HEK293 (cell line): ENCODE measurements around the gene SSBP2.

Experiments
- CTCF ChIA-PET: fragments of 350-600 bp; formaldehyde crosslinking; extraction: SDS; loops from one replicate; lab custom pipeline; 2021; ENCODE audit warnings: antibody characterized with exemption; lab: Yijun Ruan, JAX
- POLR2A ChIA-PET: fragments of 300-600 bp; formaldehyde crosslinking; extraction: SDS; loops from one replicate; lab custom pipeline; 2020; ENCODE audit warnings: antibody characterized with exemption, inconsistent platforms; lab: Yijun Ruan, JAX
- H3K27ac ChIP-seq: fragments of 200-500 bp; sonication (Bioruptor generic); 2 replicates; pipeline ENCODE4 v1.5.1; 2014; ENCODE audit warnings: low read depth, low read length, control low read depth, inconsistent platforms; ENCODE audit errors: extremely low read depth
- H3K36me3 ChIP-seq, 2 experiments: fragments of 200-500 bp in 1 of 2; sonication (Bioruptor generic) in 1 of 2; 1 replicate in 1 of 2; 2 replicates in 1 of 2; pipeline ENCODE4 v1.5.1; 2014 to 2017; ENCODE audit warnings: inconsistent platforms in 2 of 2, low read length in 2 of 2; ENCODE audit not compliant: control insufficient read depth in 2 of 2, insufficient read depth in 1 of 2
- H3K4me1 ChIP-seq: fragments of 200-500 bp; sonication (Bioruptor generic); 2 replicates; pipeline ENCODE4 v1.5.1; 2014; ENCODE audit warnings: mild to moderate bottlenecking, low read length, inconsistent platforms; ENCODE audit not compliant: control insufficient read depth, insufficient read depth
- H3K4me3 ChIP-seq: 2 replicates; pipeline ENCODE4 v1.5.1; 2011; ENCODE audit warnings: low read depth, mild to moderate bottlenecking, control low read depth, low read length, moderate library complexity
- H3K9me3 ChIP-seq: fragments of 200-500 bp; sonication (Bioruptor generic); 2 replicates; pipeline ENCODE4 v1.5.1; 2014; ENCODE audit warnings: low read depth, low read length, inconsistent platforms; ENCODE audit not compliant: control insufficient read depth, insufficient read depth
- EGR2 ChIP-seq: fragments of 450-650 bp; formaldehyde crosslinking; IDR thresholded peaks from 2 replicates; pipeline ENCODE4 v1.5.1; 2016; ENCODE audit warnings: low read depth, missing biosample characterization, missing genetic modification characterization
- GLIS2 ChIP-seq: fragments of 450-650 bp; formaldehyde crosslinking; IDR thresholded peaks from 2 replicates; pipeline ENCODE4 v1.5.1; 2016; ENCODE audit warnings: missing biosample characterization, missing genetic modification characterization
- IKZF3 ChIP-seq: fragments of 450-650 bp; IDR thresholded peaks from 2 replicates; pipeline ENCODE4 v1.5.0; 2018; ENCODE audit warnings: missing biosample characterization, mild to moderate bottlenecking, missing genetic modification characterization, moderate library complexity
- MEIS1 ChIP-seq: sonication (generic); formaldehyde crosslinking; IDR thresholded peaks from 2 replicates; pipeline ENCODE4 v1.8.1; 2022; ENCODE audit warnings: missing genetic modification reagents, mild to moderate bottlenecking, borderline replicate concordance
- ZBTB7A ChIP-seq: fragments of 450-650 bp; formaldehyde crosslinking; IDR thresholded peaks from 2 replicates; pipeline ENCODE4 v1.5.1; 2016; ENCODE audit warnings: low read depth, missing biosample characterization, missing genetic modification characterization
- ZFHX2 ChIP-seq: fragments of 450-650 bp; formaldehyde crosslinking; conservative IDR thresholded peaks from 2 replicates; pipeline ENCODE4 v1.5.1; 2016; ENCODE audit warnings: missing biosample characterization, missing genetic modification characterization
- ZNF132 ChIP-seq: fragments of 450-650 bp; formaldehyde crosslinking; IDR thresholded peaks from 2 replicates; pipeline ENCODE4 v1.5.1; 2017; ENCODE audit warnings: missing biosample characterization, missing genetic modification characterization, borderline replicate concordance
- ZNF155 ChIP-seq: fragments of 450-650 bp; formaldehyde crosslinking; IDR thresholded peaks from 2 replicates; pipeline ENCODE4 v1.5.1; 2016; ENCODE audit warnings: missing biosample characterization, missing genetic modification characterization
- ZNF157 ChIP-seq: fragments of 450-650 bp; formaldehyde crosslinking; IDR thresholded peaks from 2 replicates; pipeline ENCODE4 v1.5.1; 2016; ENCODE audit warnings: missing biosample characterization, missing genetic modification characterization
- ZNF169 ChIP-seq: fragments of 450-650 bp; formaldehyde crosslinking; IDR thresholded peaks from 2 replicates; pipeline ENCODE4 v1.5.1; 2016; ENCODE audit warnings: missing biosample characterization, missing genetic modification characterization
- ZNF184 ChIP-seq: fragments of 450-650 bp; IDR thresholded peaks from 2 replicates; pipeline ENCODE4 v1.5.1; 2018; ENCODE audit warnings: missing biosample characterization, mild to moderate bottlenecking, missing genetic modification characterization
- ZNF202 ChIP-seq: fragments of 450-650 bp; formaldehyde crosslinking; IDR thresholded peaks from 2 replicates; pipeline ENCODE4 v1.5.1; 2016; ENCODE audit warnings: missing biosample characterization, missing genetic modification characterization, borderline replicate concordance
- ZNF211 ChIP-seq: fragments of 450-650 bp; formaldehyde crosslinking; IDR thresholded peaks from 2 replicates; pipeline ENCODE4 v1.5.1; 2016; ENCODE audit warnings: low read depth, missing biosample characterization, missing genetic modification characterization
- ZNF221 ChIP-seq: fragments of 450-650 bp; formaldehyde crosslinking; IDR thresholded peaks from 2 replicates; pipeline ENCODE4 v1.5.1; 2017; ENCODE audit warnings: missing biosample characterization, missing genetic modification characterization, borderline replicate concordance
- ZNF416 ChIP-seq: fragments of 450-650 bp; formaldehyde crosslinking; IDR thresholded peaks from 2 replicates; pipeline ENCODE4 v1.5.1; 2016; ENCODE audit warnings: missing biosample characterization, missing genetic modification characterization
- ZNF423 ChIP-seq: fragments of 450-650 bp; formaldehyde crosslinking; IDR thresholded peaks from 2 replicates; pipeline ENCODE4 v1.5.1; 2016; ENCODE audit warnings: missing biosample characterization, missing genetic modification characterization
- ZNF426 ChIP-seq: fragments of 450-650 bp; formaldehyde crosslinking; IDR thresholded peaks from 2 replicates; pipeline ENCODE4 v1.5.1; 2017; ENCODE audit warnings: missing biosample characterization, missing genetic modification characterization, mild to moderate bottlenecking, inconsistent platforms, moderate library complexity
- ZNF549 ChIP-seq: fragments of 450-650 bp; IDR thresholded peaks from 2 replicates; pipeline ENCODE4 v1.5.1; 2018; ENCODE audit warnings: missing biosample characterization, missing genetic modification characterization, mild to moderate bottlenecking, inconsistent platforms, moderate library complexity
- ZNF596 ChIP-seq: fragments of 450-650 bp; IDR thresholded peaks from 2 replicates; pipeline ENCODE4 v1.5.0; 2018; ENCODE audit warnings: missing biosample characterization, mild to moderate bottlenecking, missing genetic modification characterization, moderate library complexity
- ZNF623 ChIP-seq: fragments of 450-650 bp; formaldehyde crosslinking; IDR thresholded peaks from 2 replicates; pipeline ENCODE4 v1.5.1; 2016; ENCODE audit warnings: missing biosample characterization, missing genetic modification characterization
- ZNF624 ChIP-seq: fragments of 450-650 bp; formaldehyde crosslinking; IDR thresholded peaks from 2 replicates; pipeline ENCODE4 v1.5.1; 2017; ENCODE audit warnings: missing biosample characterization, missing genetic modification characterization
- ZNF670 ChIP-seq: fragments of 450-650 bp; formaldehyde crosslinking; IDR thresholded peaks from 2 replicates; pipeline ENCODE4 v1.5.1; 2016; ENCODE audit warnings: missing biosample characterization, missing genetic modification characterization, low read depth
- ZNF677 ChIP-seq: fragments of 450-650 bp; IDR thresholded peaks from 2 replicates; pipeline ENCODE4 v1.5.0; 2018; ENCODE audit warnings: missing biosample characterization, mild to moderate bottlenecking, missing genetic modification characterization, moderate library complexity
- TF ChIP-seq, protein P1 (sequence below): fragments of 450-650 bp; formaldehyde crosslinking; IDR thresholded peaks from 2 replicates; pipeline ENCODE4 v1.5.1; 2017; ENCODE audit warnings: missing biosample characterization, missing genetic modification characterization
- TF ChIP-seq, protein P2 (sequence below): fragments of 450-650 bp; formaldehyde crosslinking; IDR thresholded peaks from 2 replicates; pipeline ENCODE4 v1.5.1; 2017; ENCODE audit warnings: missing biosample characterization, missing genetic modification characterization
- TF ChIP-seq, protein P3 (sequence below): fragments of 450-650 bp; formaldehyde crosslinking; IDR thresholded peaks from 2 replicates; pipeline ENCODE4 v1.5.1; 2016; ENCODE audit warnings: missing biosample characterization, missing genetic modification characterization
- TF ChIP-seq, protein P4 (sequence below): fragments of 450-650 bp; formaldehyde crosslinking; IDR thresholded peaks from 2 replicates; pipeline ENCODE4 v1.5.1; 2016; ENCODE audit warnings: missing biosample characterization, missing genetic modification characterization
- TF ChIP-seq, protein P5 (sequence below): fragments of 450-650 bp; formaldehyde crosslinking; IDR thresholded peaks from 2 replicates; pipeline ENCODE4 v1.5.1; 2016; ENCODE audit warnings: missing biosample characterization, missing genetic modification characterization

Gene SSBP2

DNA sequence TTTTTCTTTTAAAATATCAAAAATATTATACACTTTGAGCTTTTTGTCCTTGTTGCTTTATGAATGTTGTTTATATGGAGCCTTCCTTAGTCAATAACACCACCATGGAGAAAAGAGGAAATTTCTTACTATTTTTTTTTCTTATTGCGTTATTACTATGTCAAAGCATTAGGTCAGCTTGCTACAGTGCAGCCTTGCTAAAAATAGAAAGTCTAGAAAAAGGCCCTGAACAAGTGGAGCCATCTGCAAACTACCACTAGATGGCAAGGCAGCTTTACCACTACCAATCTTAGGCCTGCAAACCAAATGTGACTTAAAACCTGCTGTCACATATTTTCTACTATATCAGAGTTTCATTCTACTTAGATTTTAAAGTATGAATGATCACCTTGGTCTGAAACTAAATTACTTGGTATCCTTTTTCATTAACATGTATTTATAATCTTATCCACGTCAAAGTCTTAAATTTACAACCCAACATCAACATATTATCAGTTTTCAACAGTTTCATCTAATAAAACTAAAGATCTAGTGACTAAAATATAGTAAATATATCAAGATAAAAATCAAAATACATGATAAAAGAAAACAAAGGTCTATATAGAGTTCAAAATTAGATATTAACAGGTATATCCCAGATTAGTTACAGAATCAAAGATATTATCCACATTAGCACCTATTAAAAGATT is 243.9 kb downstream of the SSBP2 start (continued):
- TF ChIP-seq, protein P1, sequence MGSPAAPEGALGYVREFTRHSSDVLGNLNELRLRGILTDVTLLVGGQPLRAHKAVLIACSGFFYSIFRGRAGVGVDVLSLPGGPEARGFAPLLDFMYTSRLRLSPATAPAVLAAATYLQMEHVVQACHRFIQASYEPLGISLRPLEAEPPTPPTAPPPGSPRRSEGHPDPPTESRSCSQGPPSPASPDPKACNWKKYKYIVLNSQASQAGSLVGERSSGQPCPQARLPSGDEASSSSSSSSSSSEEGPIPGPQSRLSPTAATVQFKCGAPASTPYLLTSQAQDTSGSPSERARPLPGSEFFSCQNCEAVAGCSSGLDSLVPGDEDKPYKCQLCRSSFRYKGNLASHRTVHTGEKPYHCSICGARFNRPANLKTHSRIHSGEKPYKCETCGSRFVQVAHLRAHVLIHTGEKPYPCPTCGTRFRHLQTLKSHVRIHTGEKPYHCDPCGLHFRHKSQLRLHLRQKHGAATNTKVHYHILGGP (tag by site-specific recombination): no peak
- TF ChIP-seq, protein P2, sequence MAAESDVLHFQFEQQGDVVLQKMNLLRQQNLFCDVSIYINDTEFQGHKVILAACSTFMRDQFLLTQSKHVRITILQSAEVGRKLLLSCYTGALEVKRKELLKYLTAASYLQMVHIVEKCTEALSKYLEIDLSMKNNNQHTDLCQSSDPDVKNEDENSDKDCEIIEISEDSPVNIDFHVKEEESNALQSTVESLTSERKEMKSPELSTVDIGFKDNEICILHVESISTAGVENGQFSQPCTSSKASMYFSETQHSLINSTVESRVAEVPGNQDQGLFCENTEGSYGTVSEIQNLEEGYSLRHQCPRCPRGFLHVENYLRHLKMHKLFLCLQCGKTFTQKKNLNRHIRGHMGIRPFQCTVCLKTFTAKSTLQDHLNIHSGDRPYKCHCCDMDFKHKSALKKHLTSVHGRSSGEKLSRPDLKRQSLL (tag by site-specific recombination): no peak
- TF ChIP-seq ZNF423 (no peak), ZNF184 (tag by site-specific recombination) (peak; percentile 84; the same call in 1 of the 2 replicates), ZNF670 (tag by site-specific recombination) (no peak), ZNF677 (tag by site-specific recombination) (no peak), ZNF169 (tag by site-specific recombination) (no peak), ZNF549 (tag by site-specific recombination) (no peak), ZNF596 (no peak), ZNF155 (tag by site-specific recombination) (no peak), ZFHX2 (no peak), MEIS1 (CRISPR knock-in tag) (no peak), IKZF3 (tag by site-specific recombination) (no peak), ZNF623 (no peak)
- TF ChIP-seq, protein P3, sequence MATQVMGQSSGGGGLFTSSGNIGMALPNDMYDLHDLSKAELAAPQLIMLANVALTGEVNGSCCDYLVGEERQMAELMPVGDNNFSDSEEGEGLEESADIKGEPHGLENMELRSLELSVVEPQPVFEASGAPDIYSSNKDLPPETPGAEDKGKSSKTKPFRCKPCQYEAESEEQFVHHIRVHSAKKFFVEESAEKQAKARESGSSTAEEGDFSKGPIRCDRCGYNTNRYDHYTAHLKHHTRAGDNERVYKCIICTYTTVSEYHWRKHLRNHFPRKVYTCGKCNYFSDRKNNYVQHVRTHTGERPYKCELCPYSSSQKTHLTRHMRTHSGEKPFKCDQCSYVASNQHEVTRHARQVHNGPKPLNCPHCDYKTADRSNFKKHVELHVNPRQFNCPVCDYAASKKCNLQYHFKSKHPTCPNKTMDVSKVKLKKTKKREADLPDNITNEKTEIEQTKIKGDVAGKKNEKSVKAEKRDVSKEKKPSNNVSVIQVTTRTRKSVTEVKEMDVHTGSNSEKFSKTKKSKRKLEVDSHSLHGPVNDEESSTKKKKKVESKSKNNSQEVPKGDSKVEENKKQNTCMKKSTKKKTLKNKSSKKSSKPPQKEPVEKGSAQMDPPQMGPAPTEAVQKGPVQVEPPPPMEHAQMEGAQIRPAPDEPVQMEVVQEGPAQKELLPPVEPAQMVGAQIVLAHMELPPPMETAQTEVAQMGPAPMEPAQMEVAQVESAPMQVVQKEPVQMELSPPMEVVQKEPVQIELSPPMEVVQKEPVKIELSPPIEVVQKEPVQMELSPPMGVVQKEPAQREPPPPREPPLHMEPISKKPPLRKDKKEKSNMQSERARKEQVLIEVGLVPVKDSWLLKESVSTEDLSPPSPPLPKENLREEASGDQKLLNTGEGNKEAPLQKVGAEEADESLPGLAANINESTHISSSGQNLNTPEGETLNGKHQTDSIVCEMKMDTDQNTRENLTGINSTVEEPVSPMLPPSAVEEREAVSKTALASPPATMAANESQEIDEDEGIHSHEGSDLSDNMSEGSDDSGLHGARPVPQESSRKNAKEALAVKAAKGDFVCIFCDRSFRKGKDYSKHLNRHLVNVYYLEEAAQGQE (tag by site-specific recombination): no peak
- TF ChIP-seq, protein P4, sequence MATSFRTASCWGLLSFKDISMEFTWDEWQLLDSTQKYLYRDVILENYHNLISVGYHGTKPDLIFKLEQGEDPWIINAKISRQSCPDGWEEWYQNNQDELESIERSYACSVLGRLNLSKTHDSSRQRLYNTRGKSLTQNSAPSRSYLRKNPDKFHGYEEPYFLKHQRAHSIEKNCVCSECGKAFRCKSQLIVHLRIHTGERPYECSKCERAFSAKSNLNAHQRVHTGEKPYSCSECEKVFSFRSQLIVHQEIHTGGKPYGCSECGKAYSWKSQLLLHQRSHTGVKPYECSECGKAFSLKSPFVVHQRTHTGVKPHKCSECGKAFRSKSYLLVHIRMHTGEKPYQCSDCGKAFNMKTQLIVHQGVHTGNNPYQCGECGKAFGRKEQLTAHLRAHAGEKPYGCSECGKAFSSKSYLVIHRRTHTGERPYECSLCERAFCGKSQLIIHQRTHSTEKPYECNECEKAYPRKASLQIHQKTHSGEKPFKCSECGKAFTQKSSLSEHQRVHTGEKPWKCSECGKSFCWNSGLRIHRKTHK (tag by site-specific recombination): no peak

DNA sequence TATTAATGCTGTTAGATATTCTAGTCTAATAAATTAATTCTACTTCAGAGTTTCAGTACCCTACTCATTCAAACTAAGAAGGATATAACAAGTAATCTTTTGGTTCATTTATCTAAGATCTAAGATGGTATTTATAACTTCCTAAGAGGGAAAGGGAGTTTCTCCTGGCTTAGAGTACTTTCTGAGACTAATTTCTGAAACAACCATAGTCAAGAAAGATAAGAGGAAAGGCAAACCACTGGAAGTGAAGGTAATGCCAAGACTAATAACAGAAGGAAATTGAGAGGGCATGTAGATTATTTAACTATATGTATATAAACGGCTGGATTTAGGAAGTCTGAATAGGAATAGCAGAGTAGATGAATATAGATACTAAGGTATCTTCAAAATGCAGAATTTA is 244.5 kb downstream of the SSBP2 start:
- ChIA-PET POLR2A (no interaction called here), CTCF (interaction anchor here (0.6 to 1.7 kb wide), 12 partner anchors 10 to 724 kb away, joined by 3 to 7 read pairs (median 3); no protein-coding TSS in a partner anchor)
- Histone ChIP-seq H3K9me3 (no peaks in the 10 kb centered on the region), H3K4me1 (no peaks in the 10 kb centered on the region), H3K36me3 (no peaks in the 10 kb centered on the region), H3K27ac (no peak overlapping the region), H3K4me3 (no peak overlapping the region)
- TF ChIP-seq ZNF157: no peak
- no peak for TF ChIP-seq ZNF202 (tag by site-specific recombination)
- TF ChIP-seq ZNF623: no peak
- TF ChIP-seq ZNF211: no peak
- no peak for TF ChIP-seq ZNF426 (tag by site-specific recombination)
- no peak for TF ChIP-seq EGR2
- no peak for TF ChIP-seq ZNF221 (tag by site-specific recombination)
- TF ChIP-seq ZBTB7A (tag by site-specific recombination): no peak
- TF ChIP-seq GLIS2 (tag by site-specific recombination): no peak
- no peak for TF ChIP-seq ZNF132 (tag by site-specific recombination)
- TF ChIP-seq, protein P5, sequence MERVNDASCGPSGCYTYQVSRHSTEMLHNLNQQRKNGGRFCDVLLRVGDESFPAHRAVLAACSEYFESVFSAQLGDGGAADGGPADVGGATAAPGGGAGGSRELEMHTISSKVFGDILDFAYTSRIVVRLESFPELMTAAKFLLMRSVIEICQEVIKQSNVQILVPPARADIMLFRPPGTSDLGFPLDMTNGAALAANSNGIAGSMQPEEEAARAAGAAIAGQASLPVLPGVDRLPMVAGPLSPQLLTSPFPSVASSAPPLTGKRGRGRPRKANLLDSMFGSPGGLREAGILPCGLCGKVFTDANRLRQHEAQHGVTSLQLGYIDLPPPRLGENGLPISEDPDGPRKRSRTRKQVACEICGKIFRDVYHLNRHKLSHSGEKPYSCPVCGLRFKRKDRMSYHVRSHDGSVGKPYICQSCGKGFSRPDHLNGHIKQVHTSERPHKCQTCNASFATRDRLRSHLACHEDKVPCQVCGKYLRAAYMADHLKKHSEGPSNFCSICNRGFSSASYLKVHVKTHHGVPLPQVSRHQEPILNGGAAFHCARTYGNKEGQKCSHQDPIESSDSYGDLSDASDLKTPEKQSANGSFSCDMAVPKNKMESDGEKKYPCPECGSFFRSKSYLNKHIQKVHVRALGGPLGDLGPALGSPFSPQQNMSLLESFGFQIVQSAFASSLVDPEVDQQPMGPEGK (tag by site-specific recombination): no peak
- TF ChIP-seq ZNF416: no peak
- no peak for TF ChIP-seq ZNF670 (tag by site-specific recombination)
- no peak for TF ChIP-seq ZNF624 (tag by site-specific recombination)
